Skin of body (tissue), 2 donors: ENCODE results near the gene FGR. TPM values are rescaled to one million over a fixed set of nuclear protein-coding genes. Genes with fewer than 3 reads are reported as not detected.

Experiments used
- DNase-seq: peaks from one replicate; lab custom pipeline; 2025; lab: John Stamatoyannopoulos, UW
- total RNA-seq: library from RNA; depleted of rRNA; stranded (reverse); fragments of >200 nt; gene quantifications from one replicate; pipeline ENCODE4 v1.2.3, GENCODE V29; 2014

FGR gene
- total RNA-seq, 1 donor from 2014 or later: 9.6 TPM

DNA sequence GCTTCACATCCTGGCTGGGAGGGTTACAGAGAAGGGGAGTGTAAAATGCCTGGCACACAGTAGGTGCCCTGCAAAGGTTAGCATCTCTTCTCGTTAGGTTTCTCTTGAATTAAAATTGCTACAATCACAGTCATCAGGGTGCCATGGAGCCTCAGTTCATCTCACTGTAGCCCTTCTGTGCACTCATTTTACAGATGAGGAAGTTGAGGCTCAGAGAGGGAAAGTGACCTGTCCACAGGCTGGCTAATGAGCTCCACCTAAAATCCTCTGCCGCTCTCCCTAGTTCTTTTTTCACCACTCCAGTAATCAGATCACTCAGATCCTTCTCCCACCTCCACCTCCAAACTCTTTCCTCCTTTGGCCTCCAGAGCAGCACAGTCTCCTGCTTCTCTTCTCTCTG is 17.6 kb downstream of the FGR start:
- DNase-seq: no peak

- DNase-seq: no peak
These were observed 18.5 kb downstream of the FGR start for GRCh38 chr1:27616441-27616840.

- DNase-seq: no peak
These were observed 19.4 kb downstream of the FGR start for GRCh38 chr1:27615346-27616192.

DNA sequence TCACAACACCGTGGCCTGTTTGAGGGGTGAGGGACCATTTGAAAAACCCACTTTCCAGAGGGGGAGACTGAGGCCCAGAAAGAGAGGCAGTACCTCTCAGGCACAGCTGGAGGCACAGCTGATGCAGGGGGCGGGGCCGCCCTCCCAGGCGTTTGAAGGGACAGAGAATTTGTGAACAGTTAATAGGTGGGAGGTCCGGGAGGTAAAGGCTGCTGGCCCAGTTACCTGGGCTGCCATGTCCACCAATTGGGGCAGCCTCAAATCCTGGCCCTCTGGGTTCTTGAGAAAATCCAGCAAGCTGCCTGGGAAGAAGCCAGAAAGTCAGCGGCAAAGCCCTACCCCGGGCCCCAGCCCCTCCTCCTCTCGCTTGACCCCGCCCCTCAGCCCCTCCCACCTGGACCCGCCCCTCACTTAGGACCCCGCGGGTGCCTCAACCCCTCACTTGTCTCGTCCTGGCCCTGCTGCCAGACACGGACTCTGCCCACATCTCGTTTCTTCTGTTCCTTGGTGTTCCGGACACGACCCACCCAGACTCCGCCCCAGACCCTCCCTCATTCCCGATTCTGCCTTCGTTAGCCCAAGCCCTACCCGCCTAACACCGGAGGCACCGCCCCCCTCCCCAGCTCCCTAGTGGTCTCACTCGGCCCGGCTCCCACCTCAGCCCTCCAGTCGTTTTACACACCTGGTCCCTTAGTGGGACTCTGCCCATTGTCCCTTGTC is 20.2 kb downstream of the FGR start:
- peak; percentile 13 for DNase-seq

- DNase-seq: no peak
These were observed 20.9 kb downstream of the FGR start for GRCh38 chr1:27614043-27614624.

- DNase-seq: no peak
These were observed 22.3 kb downstream of the FGR start for GRCh38 chr1:27612718-27613117.

DNA sequence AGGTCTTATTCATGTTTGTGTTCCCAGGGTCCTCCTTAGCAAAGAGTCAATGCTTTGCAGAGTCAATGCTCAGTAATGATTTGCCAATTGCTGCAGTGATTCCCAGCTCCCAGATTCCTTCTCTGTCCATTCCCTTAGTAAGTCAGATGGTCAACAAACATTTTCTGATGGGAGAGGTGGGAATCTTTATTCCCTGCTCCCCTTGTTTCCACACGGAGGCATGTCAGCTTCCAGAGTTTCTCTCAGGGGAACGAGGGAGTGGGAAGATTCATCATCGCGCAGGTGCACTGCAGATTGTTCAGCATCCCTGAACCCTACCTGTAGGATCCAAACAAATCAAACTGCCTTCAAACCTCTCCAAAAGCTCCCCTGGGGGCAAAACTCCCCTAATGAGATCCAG is 23.5 kb downstream of the FGR start:
- no peak for DNase-seq

- DNase-seq: no peak
These were observed 25.3 kb downstream of the FGR start for GRCh38 chr1:27609618-27610240.

- no peak for DNase-seq
These were observed 25.8 kb downstream of the FGR start for GRCh38 chr1:27609210-27609555.

GRCh38 chr1:27607239-27607804 is 27.7 kb downstream of the FGR start:
- DNase-seq: no peak

DNA sequence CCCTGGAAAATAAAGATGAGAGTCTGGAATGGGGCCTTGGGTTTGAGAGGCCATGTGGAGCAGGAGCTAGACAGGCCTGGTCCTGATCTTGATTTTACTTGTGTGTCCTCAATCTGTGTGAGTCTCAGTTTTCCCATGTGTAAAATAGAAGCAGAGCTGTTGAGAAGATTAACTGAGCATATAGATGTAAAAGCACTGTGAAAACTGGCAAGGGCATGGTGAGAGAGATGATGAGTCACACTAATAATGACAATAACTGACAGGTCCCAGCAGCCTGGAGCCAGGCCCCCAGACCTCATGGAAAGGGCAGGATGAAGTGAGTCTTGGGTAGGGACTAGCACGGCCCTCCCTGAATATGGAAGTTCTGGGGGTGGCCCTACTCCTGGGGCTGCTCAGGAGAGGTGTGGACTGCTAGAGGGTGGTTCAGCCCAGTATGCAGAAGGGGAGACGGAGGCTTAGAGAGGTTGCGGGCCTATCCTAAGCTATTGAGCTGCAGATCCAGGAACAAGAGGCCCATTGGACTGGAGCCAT is 28.2 kb downstream of the FGR start:
- DNase-seq: no peak

DNA sequence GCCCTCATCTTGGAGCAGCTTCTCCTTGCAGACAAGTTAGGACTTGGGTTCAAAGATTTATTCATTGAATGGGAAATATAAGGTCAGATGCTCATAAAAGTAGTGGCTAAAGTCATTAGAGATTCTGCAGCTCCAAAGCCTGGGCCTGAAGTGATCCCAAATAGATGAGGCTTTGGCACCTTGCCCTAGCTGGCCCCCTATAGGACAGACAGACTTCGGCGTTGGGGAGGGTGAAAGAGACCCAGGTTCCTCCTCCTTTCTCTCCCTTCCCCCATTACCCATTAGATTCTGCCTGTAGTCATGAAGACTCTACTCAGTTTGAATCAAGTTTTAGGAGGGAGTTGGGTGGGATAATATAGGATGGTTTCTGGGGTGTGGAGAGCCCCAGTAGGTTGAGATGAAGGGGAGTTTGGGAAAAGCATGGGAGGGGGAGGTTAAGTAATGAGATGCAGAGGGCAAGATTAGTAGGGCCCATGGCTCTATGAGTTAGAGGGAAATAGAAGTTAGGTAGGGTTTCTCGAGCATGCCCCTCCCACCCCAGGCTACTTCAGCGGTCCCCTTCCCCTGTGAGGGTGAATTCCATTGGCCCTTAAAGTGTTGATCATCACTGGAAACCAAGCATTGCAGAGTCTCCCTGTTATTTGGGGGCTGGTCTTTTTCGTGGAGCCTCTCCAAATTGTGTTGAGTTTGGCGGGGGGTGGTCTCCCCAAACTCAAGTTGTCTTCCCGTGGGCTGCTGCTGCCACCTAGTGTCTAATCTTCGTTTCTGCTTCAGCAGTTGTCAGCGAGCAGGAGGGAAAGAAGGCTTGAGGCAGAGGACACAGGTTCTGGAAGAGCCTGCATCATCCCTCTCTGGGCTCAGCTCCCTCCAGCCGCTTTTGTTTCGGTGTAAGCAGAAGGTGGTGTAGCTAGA is 28.9 kb downstream of the FGR start:
- DNase-seq: peak; percentile 57

GRCh38 chr1:27605300-27605766 is 29.7 kb downstream of the FGR start:
- no peak for DNase-seq

GRCh38 chr1:27604579-27605299 is 30.2 kb downstream of the FGR start:
- DNase-seq: no peak

- peak; percentile 87 for DNase-seq
These were observed 31.1 kb downstream of the FGR start, which contains the start of gene AHDC1 for GRCh38 chr1:27603681-27604578. Gene AHDC1, minus strand, starts transcription at chr1:27604144. Its CDS starts 52,029 bp downstream, at chr1:27552115.

GRCh38 chr1:27603309-27603680 is 31.7 kb downstream of the FGR start:
- DNase-seq: no peak

- DNase-seq: peak; percentile 29
These were observed 32.3 kb downstream of the FGR start for GRCh38 chr1:27602462-27603308.
